ENCODE measurements around the gene OR56A5. TPM values are rescaled to one million over a fixed set of nuclear protein-coding genes. Genes with fewer than 3 reads are reported as not detected.
A peak's percentile ranks its signal among the peaks of the same experiment; 100 is the strongest.

The OR56A5 gene
- polyA plus RNA-seq, 3 donors, result not detected

DNA sequence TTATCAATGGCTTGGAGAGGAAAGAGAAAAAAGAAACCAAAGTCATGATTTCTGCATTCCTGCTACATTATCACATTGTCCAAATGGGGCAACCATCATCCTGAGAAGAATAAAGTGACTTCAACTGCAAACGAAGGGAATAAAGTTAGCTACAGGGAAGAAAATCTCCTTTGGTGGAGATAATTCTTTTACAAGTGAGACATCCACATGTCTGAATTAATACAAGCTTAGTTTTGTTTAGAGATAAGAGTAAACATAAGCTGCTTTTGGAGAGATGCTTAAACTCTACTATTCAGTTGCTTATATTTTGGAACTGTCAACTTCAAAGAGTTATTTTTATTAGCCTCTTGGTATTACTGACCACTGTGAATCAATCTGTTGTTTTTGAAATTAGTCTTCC is 18.6 kb upstream of the OR56A5 start, which contains the start of gene OR52L1:
Gene OR52L1, minus strand, starts transcription at position 101 of the 400 bp plus-strand sequence. Its CDS starts 55 bp downstream, at position 46.
- no peak within 1 kb of the TSS for H3K9ac ChIP-seq (ENCODE audit: insufficient read depth, low read length, poor library complexity, severe bottlenecking)
- no peak within 1 kb of the TSS for H3K27ac ChIP-seq (ENCODE audit: low read depth in 1 of 2, low read length in 2 of 2)
- H4K20me1 ChIP-seq (ENCODE audit: insufficient read depth, low read length), result no peaks in the 10 kb centered on the region
- no peak within 1 kb of the TSS for H3K4me2 ChIP-seq (replicated peaks; ENCODE audit: extremely low read depth, low read length, poor library complexity, severe bottlenecking)
- intact Hi-C loops (cut with micrococcal nuclease), result no loop called here
- H3K4me3 Mint-ChIP-seq, result peak within 1 kb of the TSS in 1 of 2 donors; percentile 6
- DNase-seq, result no peak
- no peak within 1 kb of the TSS for H3K27ac Mint-ChIP-seq
- H3K4me1 ChIP-seq (ENCODE audit: control insufficient read depth in 1 of 2, insufficient read depth in 2 of 2, low read length in 2 of 2), result no peaks in the 10 kb centered on the region
- H3K9me3 Mint-ChIP-seq, result peaks cover under 1 to 6% (median 4%) of the 10 kb centered on the region in 7 donors
- H2AFZ ChIP-seq (ENCODE audit: insufficient read depth, low read depth, low read length, poor library complexity, severe bottlenecking), result no peak within 1 kb of the TSS
- H3K9me3 ChIP-seq (replicated peaks in 1 of 2; ENCODE audit: control insufficient read depth in 1 of 2, insufficient read depth in 1 of 2, low read length in 2 of 2), result peaks cover 0 to 6% of the 10 kb centered on the region in 2 donors
- H3K36me3 Mint-ChIP-seq, result no peaks in the 10 kb centered on the region
- H3K4me1 Mint-ChIP-seq, result no peaks in the 10 kb centered on the region
- no CpG with 5 or more reads among the region's 1 CpG for whole genome bisulfite sequencing (ENCODE audit: insufficient coverage)
- H3K4me3 ChIP-seq (replicated peaks in 1 of 3; ENCODE audit: low read depth in 2 of 3, low read length in 3 of 3), result no peak within 1 kb of the TSS
- no peaks in the 10 kb centered on the region for H3K79me2 ChIP-seq (ENCODE audit: insufficient read depth, low read length)
- peaks cover 6 to 21% (median 14%) of the 10 kb centered on the region in 3 donors for H3K27me3 Mint-ChIP-seq (ENCODE audit: low read depth in 3 of 3)
- H3K36me3 ChIP-seq (replicated peaks in 1 of 2; ENCODE audit: control insufficient read depth in 1 of 2, insufficient read depth in 2 of 2, low read length in 2 of 2), result no peaks in the 10 kb centered on the region
- H3K27me3 ChIP-seq (ENCODE audit: control insufficient read depth in 2 of 2, insufficient read depth in 2 of 2, low read length in 2 of 2), result peaks cover 12 to 17% of the 10 kb centered on the region in 2 donors
- TF ChIP-seq, protein P1, sequence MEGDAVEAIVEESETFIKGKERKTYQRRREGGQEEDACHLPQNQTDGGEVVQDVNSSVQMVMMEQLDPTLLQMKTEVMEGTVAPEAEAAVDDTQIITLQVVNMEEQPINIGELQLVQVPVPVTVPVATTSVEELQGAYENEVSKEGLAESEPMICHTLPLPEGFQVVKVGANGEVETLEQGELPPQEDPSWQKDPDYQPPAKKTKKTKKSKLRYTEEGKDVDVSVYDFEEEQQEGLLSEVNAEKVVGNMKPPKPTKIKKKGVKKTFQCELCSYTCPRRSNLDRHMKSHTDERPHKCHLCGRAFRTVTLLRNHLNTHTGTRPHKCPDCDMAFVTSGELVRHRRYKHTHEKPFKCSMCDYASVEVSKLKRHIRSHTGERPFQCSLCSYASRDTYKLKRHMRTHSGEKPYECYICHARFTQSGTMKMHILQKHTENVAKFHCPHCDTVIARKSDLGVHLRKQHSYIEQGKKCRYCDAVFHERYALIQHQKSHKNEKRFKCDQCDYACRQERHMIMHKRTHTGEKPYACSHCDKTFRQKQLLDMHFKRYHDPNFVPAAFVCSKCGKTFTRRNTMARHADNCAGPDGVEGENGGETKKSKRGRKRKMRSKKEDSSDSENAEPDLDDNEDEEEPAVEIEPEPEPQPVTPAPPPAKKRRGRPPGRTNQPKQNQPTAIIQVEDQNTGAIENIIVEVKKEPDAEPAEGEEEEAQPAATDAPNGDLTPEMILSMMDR (IDR thresholded peaks at IDR 0.05), result no peak

DNA sequence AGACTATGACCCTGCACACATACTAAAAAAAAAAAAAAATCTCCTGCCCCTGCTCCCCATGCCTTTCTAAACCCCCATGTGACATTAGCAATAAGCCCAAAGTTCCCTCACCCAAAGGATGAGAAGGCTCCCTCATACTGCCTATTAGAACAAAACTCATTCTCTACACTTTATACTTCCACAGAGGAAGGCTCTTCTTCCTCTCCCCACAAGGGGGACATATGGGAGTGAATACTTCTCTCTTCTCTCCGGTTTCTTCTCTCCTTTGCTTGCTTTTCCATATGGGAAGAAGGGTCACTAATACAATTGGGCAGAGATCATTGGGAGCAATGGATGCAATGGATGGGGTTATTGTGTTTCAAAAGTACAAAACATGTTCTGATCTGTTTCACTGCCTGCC is 15.1 kb upstream of the OR56A5 start:
- WGBS (ENCODE audit: insufficient coverage), result no CpG with 5 or more reads among the region's 1 CpG
- Histone ChIP-seq H3K4me3 (replicated peaks in 1 of 3; ENCODE audit: low read depth in 2 of 3, low read length in 3 of 3) (no peak overlapping the region), H3K9ac (ENCODE audit: insufficient read depth, low read length, poor library complexity, severe bottlenecking) (no peak overlapping the region), H3K27me3 (ENCODE audit: control insufficient read depth in 2 of 2, insufficient read depth in 2 of 2, low read length in 2 of 2) (no peaks in the 10 kb centered on the region), H3K9me3 (replicated peaks in 1 of 2; ENCODE audit: control insufficient read depth in 1 of 2, insufficient read depth in 1 of 2, low read length in 2 of 2) (peaks cover 0 to 8% of the 10 kb centered on the region in 2 donors), H4K20me1 (ENCODE audit: insufficient read depth, low read length) (no peaks in the 10 kb centered on the region), H3K27ac (ENCODE audit: low read depth in 1 of 2, low read length in 2 of 2) (no peak overlapping the region), H3K36me3 (replicated peaks in 1 of 2; ENCODE audit: control insufficient read depth in 1 of 2, insufficient read depth in 2 of 2, low read length in 2 of 2) (no peaks in the 10 kb centered on the region), H3K4me1 (ENCODE audit: control insufficient read depth in 1 of 2, insufficient read depth in 2 of 2, low read length in 2 of 2) (no peaks in the 10 kb centered on the region), H2AFZ (ENCODE audit: insufficient read depth, low read depth, low read length, poor library complexity, severe bottlenecking) (no peak overlapping the region), H3K79me2 (ENCODE audit: insufficient read depth, low read length) (no peaks in the 10 kb centered on the region), H3K4me2 (replicated peaks; ENCODE audit: extremely low read depth, low read length, poor library complexity, severe bottlenecking) (no peak overlapping the region)
- peaks cover 5 to 6% (median 5%) of the 10 kb centered on the region in 3 donors for H3K27me3 Mint-ChIP-seq (ENCODE audit: low read depth in 3 of 3)
- TF ChIP-seq, protein P1 (IDR thresholded peaks at IDR 0.05), result no peak
- H3K4me1 Mint-ChIP-seq, result no peaks in the 10 kb centered on the region
- H3K9me3 Mint-ChIP-seq, result peaks cover 8 to 20% (median 13%) of the 10 kb centered on the region in 7 donors
- H3K4me3 Mint-ChIP-seq, result no peak overlapping the region
- DNase-seq, result no peak
- intact Hi-C loops (cut with micrococcal nuclease), result no loop called here
- H3K27ac Mint-ChIP-seq, result no peak overlapping the region
- H3K36me3 Mint-ChIP-seq, result no peaks in the 10 kb centered on the region

Measured in CD14-positive monocyte (primary cell).